ENCODE data around the gene CPLX1.

Gene CPLX1

DNA sequence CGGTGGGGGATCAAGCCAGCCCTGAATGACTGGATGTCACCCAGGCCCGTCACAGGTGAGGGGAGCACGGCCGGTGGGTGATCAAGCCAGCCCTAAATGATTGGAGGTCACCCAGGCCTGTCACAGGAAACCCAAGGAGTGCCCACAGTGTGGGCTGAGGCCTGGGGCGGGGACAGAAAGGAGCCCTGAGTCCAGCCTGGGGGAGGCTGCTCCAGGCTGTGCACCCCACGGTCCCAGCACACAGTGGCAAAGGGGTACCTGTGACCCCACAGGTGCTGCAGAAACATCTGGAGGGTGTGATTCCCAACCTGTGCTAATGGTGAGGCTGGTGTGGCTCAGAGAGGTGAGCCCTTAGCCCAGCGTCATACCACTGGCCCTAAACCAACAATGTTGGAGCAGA, 6.2 kb upstream of the CPLX1 start:
- DNase-seq: no peak

GRCh38 chr4:831483-831805, 5.5 kb upstream of the CPLX1 start:
- no peak for DNase-seq

GRCh38 chr4:830601-831482, 4.9 kb upstream of the CPLX1 start:
- no peak for DNase-seq

DNA sequence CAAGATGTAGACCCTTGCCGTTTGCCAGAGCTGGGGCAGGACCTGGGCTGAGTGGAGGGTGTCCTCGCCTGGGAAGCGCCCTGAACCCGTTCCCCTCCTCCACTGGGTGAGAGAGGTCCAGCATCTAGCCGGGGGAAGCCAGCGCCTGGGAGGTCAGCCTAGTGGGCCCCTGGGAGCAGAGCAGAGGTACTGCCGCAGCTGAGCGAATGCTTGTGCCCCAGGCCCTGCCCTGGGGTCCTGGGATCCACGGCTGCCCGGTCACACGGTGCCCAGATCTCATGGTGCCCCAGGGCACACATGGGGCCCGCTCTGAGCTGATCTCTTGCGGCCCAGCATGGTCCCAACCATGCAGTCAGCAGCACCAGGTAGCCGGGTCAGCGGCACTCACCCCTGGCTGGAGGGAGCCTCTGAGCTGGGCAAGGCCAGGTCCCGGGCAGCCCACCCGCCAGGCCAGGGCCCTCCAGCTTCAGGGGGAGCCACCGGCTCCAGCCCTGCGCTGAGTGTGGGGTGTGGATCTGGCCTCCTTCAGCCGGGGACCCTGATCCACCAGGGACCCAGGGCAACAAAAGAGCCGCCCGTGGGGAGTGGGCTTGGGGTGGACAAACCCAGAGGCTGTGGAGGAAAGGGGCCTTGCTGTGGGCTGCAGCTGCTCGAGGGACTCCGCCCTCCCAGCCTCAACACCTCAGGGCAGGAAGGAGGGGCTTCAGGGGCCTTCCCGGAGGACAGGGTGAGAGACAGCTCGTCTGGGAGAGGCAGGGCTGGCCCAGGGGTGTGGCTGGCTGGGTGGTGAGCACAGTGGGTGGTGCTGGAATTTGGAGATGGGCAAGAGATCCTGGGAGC, 4.1 kb upstream of the CPLX1 start:
- DNase-seq: peak; percentile 17

GRCh38 chr4:829291-829690, 3.4 kb upstream of the CPLX1 start:
- peak; percentile 11 for DNase-seq

GRCh38 chr4:828641-829271, 2.8 kb upstream of the CPLX1 start:
- no peak for DNase-seq

- peak; percentile 16 for DNase-seq
Measured at GRCh38 chr4:827209-828081, 1.5 kb upstream of the CPLX1 start.

DNA sequence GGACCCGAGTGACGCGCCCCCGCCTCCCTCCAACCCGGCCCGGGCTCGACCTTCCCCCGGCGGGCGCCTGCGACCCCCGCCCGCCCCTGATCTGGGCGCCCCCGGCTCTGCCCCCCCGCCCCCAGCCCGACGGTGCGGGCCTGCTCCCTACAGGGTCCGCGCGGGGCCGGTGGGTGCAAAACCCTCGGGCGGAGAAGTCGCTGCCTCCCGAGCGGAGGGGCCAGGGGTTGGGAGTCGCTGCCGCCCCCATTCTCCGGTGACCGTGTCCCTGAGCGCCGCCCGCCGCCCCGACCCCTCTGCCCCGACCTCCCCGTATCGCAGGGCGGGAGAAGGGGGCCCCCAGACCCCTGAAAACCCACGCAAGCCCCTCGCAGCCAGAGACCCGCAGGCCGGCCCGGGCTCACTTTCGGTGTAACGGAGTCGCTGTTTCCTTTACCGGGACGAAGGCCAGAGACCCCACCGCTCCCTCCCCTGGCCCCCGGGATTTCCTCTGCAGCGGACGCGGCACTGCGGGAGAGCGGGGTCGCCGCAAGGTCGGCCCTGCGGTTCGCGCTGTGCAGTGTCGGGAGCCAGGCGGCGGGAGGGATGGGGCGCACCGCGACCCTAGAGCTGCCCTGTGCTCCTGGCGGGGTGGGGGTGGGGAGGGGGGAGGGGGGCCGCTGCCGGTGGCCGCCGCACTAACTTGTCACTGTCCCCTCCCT, 729 bp upstream of the CPLX1 start:
- DNase-seq: peak; percentile 16

DNA sequence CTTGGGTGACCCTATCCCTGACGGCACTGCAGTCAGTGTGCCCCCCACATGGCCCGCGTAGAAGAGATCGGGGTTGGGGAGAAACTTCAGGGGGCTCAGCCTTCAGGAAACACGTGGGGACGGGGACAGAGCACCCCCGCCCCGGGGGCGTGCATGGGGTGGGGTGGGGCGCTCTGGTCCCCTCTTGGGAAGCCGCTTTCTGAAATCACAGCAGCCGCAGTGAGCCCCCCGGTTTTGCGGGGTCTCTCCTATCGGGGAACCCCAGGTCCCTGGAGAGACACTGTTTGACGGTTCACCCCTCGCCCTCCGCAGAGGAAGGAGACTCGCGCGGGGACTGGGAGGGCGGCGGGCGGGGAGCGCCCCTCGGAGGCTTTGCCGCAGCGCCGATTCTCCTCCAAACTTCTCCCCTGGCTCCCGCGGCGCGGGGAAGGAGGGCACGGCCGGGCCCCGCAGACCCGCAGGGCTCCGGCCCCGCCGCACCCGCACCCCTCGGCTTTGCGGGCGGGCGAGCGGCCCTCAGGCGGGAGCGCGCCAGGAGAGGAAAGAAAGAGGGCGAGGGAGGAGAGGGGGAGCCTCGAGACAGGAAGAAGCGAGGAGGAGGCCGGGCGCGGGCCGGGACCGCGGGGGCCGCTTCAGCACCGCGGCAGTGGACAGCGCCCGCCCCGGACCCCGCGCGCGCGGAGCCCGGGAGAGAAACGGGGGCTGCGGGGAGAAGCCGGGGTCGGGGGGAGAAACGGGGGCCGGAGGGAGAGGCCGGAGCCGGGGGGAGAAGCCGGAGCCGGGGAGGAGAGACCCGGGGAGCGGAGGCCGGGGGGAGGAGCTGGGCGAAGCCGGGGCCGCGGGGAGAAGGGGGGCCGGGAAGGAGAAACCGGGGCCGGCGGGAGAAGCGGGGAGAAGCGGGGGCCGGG, 612 bp downstream of the CPLX1 start:
- peak; percentile 50 for DNase-seq

GRCh38 chr4:824461-825062, 1.4 kb downstream of the CPLX1 start:
- DNase-seq: no peak

DNA sequence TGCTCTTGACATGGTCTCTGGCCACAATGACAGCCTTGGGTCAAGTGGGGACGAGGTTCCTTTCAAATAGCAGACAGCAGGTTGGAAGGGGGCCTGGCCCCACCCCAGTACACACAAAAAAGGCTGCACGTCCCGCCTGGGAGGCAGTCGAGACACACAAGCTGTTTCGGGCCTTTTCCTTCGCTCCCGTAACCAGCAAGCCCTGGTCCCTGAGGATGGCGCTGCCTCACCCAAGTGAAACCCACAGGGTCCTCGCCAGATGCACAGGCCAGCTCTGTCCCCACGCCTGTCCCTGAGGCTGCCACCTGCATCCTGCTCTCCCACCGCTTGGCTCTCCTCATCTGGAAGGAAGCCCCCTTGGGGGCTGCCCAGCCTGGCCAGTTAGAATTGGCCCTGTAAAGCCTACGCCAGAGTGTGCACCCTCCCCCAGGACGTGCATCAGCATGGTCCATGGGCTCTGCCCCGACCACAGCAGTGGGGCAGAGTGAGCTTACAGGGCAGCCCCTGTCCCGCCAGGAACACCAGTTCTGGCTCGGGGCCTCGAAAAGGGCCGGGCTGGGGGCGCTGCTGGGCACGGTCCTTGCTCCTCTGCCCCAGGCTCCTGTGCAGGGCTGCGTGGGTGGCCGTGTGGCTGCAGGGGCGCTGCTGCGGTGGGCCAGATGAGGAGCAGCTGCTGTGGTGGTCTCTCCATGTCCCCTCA, 2.0 kb downstream of the CPLX1 start:
- DNase-seq: no peak

GRCh38 chr4:823176-823760, 2.7 kb downstream of the CPLX1 start:
- DNase-seq: no peak

DNA sequence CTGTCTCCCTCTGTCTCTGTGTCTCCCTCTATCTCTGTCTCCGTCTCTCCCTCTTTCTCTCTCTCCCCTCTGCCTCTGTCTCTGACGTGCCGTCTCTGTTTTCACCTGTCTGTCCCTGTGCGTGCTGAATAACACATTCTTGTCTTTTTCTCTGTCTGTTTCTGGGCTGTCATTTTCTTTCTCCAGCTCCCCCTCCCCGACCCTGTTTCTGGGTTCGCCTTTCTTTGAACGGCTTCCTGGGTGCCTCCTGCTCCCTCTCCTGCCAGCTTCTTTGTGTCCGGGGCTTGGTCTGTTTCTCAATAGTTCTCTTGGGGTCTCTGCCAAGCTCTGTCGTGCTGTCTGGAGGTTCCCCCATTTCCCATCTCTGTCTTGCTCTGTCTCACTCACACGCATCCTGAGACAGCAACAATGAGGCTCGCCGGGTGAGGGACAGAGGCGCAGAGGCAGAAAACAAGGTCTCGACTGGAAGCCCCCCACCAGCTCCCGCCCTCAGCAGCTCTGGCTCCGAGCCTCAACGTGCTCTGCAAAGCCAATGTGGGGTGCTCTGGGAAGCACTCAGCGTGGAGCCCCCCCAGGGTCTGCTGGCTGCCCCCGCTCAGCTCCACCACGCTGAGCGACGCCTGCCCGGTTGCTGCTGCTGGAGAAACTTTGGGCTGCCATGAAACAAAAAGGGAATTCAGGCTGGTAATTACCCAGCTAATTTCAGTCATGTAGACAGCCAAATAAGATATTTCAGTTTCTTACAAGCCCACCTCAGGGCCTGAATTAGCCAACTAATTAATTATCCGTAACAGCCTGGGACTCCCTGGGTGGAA, 3.4 kb downstream of the CPLX1 start:
- DNase-seq: no peak

- DNase-seq: no peak
Measured at GRCh38 chr4:821631-822030, 4.3 kb downstream of the CPLX1 start.

GRCh38 chr4:821181-821591, 4.7 kb downstream of the CPLX1 start:
- no peak for DNase-seq

GRCh38 chr4:820230-821172, 5.4 kb downstream of the CPLX1 start:
- DNase-seq: no peak

Data from activated T-cell treated with anti-CD3 and anti-CD28 coated beads, Interleukin-2, amount 50 U/mL, for 1 hour (primary cell).